Activated CD4-positive, alpha-beta T cell treated with anti-CD3 and anti-CD28 coated beads, Interleukin-2, amount 50 U/mL, for 16 hours (primary cell): ENCODE results near the gene TPSB2.

Experiments
- DNase-seq: peaks from one replicate; pipeline ENCODE4 v3.0.0-alpha.2; 2020

Gene TPSB2

GRCh38 chr16:1218930-1219611, 10.9 kb downstream of the TPSB2 start:
- no peak for DNase-seq

GRCh38 chr16:1218061-1218929, 11.7 kb downstream of the TPSB2 start:
- DNase-seq, result no peak

GRCh38 chr16:1217526-1217925, 12.5 kb downstream of the TPSB2 start:
- no peak for DNase-seq

GRCh38 chr16:1216681-1217400, 13.1 kb downstream of the TPSB2 start:
- no peak for DNase-seq

GRCh38 chr16:1216296-1216619, 13.7 kb downstream of the TPSB2 start:
- DNase-seq, result no peak

GRCh38 chr16:1215574-1216295, 14.2 kb downstream of the TPSB2 start:
- DNase-seq, result no peak

- no peak for DNase-seq
Observed at GRCh38 chr16:1214719-1215118, 15.3 kb downstream of the TPSB2 start.

- DNase-seq, result no peak
Observed at GRCh38 chr16:1213796-1214372, 16.1 kb downstream of the TPSB2 start.

- DNase-seq, result no peak
Observed at GRCh38 chr16:1213231-1213630, 16.8 kb downstream of the TPSB2 start.

GRCh38 chr16:1212616-1213194, 17.3 kb downstream of the TPSB2 start:
- no peak for DNase-seq

- DNase-seq, result no peak
Observed at GRCh38 chr16:1211451-1212268, 18.3 kb downstream of the TPSB2 start.

GRCh38 chr16:1210461-1210860, 19.5 kb downstream of the TPSB2 start:
- no peak for DNase-seq

GRCh38 chr16:1209081-1209480, 20.9 kb downstream of the TPSB2 start:
- DNase-seq, result no peak

GRCh38 chr16:1208239-1208830, 21.6 kb downstream of the TPSB2 start:
- DNase-seq, result no peak

GRCh38 chr16:1206786-1207185, 23.2 kb downstream of the TPSB2 start:
- no peak for DNase-seq

GRCh38 chr16:1206326-1206725, 23.7 kb downstream of the TPSB2 start:
- DNase-seq, result no peak

- DNase-seq, result no peak
Observed at GRCh38 chr16:1204933-1205332, 25.1 kb downstream of the TPSB2 start.

GRCh38 chr16:1202274-1202673, 27.7 kb downstream of the TPSB2 start:
- no peak for DNase-seq

- no peak for DNase-seq
Observed at GRCh38 chr16:1201444-1201843, 28.5 kb downstream of the TPSB2 start.

GRCh38 chr16:1200014-1200627, 29.9 kb downstream of the TPSB2 start:
- DNase-seq, result no peak
